ENCODE results near the gene LDHA.
"Not testable (repeated sequence)": the region's sequence is repeated elsewhere in the genome, so short reads cannot be mapped to it uniquely, and the experiment has no call there.

LDHA gene

DNA sequence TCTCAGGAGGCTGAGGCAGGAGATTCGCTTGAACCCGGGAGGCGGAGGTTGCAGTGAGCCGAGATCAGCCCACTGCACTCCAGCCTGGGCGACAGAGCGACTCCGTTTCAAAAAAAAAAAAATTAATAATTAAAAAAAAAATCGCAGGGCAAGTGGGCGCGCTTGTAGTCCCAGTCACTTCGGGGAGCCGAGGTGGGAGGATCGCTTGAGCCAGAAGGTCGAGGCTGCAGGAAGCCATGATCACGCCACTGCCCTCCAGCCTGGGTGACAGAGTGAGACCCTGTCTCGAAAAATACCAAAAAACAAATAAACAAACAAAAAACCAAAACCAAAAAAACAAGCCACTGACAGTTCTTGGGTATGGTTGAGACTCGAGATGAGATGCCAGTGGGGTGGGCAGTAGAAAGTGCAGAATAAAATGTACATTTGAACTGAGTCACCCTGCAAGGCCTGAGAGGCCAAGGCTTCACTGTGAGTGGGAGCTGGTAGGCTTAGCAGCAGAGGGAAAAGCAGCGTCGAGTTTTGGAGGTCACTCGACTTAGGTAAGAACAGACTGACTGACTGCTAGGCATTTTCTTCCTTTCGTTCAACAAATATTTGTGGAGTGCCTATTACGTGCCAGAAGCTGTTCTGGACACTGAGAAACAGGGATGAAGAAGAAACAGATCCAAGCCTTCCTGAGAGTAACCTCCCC is 635 bp upstream of the LDHA start:
- peaks cover 20% of the 10 kb centered on the region; the same call in 1 of the 2 replicates for H3K36me3 ChIP-seq (ENCODE audit: insufficient read depth)
- no peaks in the 10 kb centered on the region for H3K27me3 ChIP-seq (ENCODE audit: insufficient read depth, low read depth)
- H3K27ac ChIP-seq = peak overlapping the region; percentile 95
- peak overlapping the region; percentile 60; the same call in 1 of the 2 replicates for H2AFZ ChIP-seq (ENCODE audit: low read depth)
- H3K4me1 ChIP-seq (ENCODE audit: low read depth, poor library complexity, severe bottlenecking) = peaks cover 59% of the 10 kb centered on the region
- H3K4me3 ChIP-seq (IDR thresholded peaks at IDR 0.05; ENCODE audit: insufficient read depth, low read depth, low read length) = no peak overlapping the region
- peaks cover 40% of the 10 kb centered on the region for H3K79me2 ChIP-seq (ENCODE audit: insufficient read depth, low read depth)
- peak overlapping the region; percentile 79 for H3K4me2 ChIP-seq
- TF ChIP-seq CTCF (conservative IDR thresholded peaks at IDR 0.05; ENCODE audit: low read depth, low read length) = no peak
- H4K20me1 ChIP-seq (ENCODE audit: insufficient read depth) = peaks cover 22% of the 10 kb centered on the region
- H3K9ac ChIP-seq = peak overlapping the region; percentile 97

DNA sequence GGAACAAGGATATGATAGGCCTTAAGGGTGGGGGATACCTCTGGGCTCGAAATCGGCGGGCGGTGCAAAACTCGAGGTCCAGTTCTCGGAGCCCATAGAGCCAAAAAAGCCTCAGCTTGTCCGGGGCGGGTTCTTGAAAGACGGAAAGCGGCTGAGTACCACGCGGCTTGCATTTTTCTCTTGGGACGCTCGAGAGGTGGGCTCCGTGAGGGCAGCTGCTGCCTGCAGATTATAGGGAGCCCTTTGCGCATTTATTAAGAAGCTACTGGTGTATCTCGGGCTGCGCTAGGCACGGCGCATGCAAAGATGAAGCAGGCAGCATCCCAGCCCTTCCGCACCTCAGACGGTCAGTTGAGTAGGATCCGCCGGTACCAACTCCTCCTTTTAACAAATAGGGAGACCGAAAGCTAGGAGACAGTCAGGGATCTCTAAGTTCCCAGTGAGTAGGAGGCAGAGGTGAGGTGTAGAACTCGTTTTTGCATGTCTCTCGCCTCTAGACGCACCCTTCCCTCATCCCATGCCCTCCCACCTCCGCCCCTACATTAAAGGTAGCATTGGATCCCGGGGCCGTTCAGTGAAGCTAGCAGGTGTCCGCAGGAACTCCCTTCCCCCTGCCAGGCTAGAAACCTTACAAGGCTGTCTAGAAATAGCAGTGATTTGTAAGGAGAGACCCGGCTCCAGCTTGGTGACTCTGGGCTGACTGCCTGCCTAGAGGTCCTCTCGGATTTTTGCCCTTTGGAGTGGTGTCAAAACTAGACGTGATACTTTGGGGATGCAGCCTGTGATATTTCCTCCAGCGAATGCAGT is 768 bp downstream of the LDHA start:
- no peak for TF ChIP-seq CTCF (conservative IDR thresholded peaks at IDR 0.05; ENCODE audit: low read depth, low read length)
- Histone ChIP-seq H2AFZ (ENCODE audit: low read depth) (no peak overlapping the region), H4K20me1 (ENCODE audit: insufficient read depth) (peaks cover 29% of the 10 kb centered on the region), H3K27me3 (ENCODE audit: insufficient read depth, low read depth) (no peaks in the 10 kb centered on the region), H3K4me3 (IDR thresholded peaks at IDR 0.05; ENCODE audit: insufficient read depth, low read depth, low read length) (no peak overlapping the region), H3K27ac (peak overlapping the region; percentile 95), H3K4me1 (ENCODE audit: low read depth, poor library complexity, severe bottlenecking) (peaks cover 57% of the 10 kb centered on the region), H3K36me3 (ENCODE audit: insufficient read depth) (peaks cover 31% of the 10 kb centered on the region), H3K4me2 (peak overlapping the region; percentile 71), H3K79me2 (ENCODE audit: insufficient read depth, low read depth) (peaks cover 54% of the 10 kb centered on the region), H3K9ac (peak overlapping the region; percentile 97)

DNA sequence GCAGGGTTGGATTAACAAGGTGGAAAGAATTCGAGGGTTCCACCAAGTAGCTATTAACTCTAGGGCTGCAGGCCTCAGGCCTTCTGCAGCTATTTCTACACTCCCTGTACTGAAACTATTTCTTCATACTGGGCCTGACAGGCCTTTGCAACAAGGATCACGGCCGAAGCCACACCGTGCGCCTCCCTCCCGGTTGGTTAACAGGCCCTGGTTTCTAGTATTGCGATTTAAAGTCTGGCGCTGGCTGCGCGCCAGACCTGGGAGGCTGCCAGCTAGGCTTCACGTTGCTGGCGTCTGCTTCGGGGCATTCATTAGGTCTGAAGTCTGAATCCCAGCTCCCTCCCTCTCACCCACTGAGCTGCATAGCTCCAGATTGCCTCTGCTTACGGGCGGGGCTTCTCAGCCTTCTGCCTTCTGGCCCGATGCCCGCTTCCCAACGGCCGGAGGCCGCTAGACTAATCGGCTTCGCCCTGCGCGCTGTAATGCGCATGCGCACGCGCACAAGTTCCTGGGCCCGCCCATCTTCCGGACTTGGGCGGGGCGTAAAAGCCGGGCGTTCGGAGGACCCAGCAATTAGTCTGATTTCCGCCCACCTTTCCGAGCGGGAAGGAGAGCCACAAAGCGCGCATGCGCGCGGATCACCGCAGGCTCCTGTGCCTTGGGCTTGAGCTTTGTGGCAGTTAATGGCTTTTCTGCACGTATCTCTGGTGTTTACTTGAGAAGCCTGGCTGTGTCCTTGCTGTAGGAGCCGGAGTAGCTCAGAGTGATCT is 1.6 kb downstream of the LDHA start:
- Histone ChIP-seq H4K20me1 (ENCODE audit: insufficient read depth) (peaks cover 34% of the 10 kb centered on the region), H3K79me2 (ENCODE audit: insufficient read depth, low read depth) (peaks cover 61% of the 10 kb centered on the region), H3K36me3 (ENCODE audit: insufficient read depth) (peaks cover 37% of the 10 kb centered on the region), H3K9ac (peak overlapping the region; percentile 97), H3K4me3 (IDR thresholded peaks at IDR 0.05; ENCODE audit: insufficient read depth, low read depth, low read length) (no peak overlapping the region), H3K27me3 (ENCODE audit: insufficient read depth, low read depth) (no peaks in the 10 kb centered on the region), H3K27ac (peak overlapping the region; percentile 95), H3K4me1 (ENCODE audit: low read depth, poor library complexity, severe bottlenecking) (peaks cover 52% of the 10 kb centered on the region), H2AFZ (ENCODE audit: low read depth) (no peak overlapping the region), H3K4me2 (peak overlapping the region; percentile 89)
- TF ChIP-seq CTCF (conservative IDR thresholded peaks at IDR 0.05; ENCODE audit: low read depth, low read length) = no peak

DNA sequence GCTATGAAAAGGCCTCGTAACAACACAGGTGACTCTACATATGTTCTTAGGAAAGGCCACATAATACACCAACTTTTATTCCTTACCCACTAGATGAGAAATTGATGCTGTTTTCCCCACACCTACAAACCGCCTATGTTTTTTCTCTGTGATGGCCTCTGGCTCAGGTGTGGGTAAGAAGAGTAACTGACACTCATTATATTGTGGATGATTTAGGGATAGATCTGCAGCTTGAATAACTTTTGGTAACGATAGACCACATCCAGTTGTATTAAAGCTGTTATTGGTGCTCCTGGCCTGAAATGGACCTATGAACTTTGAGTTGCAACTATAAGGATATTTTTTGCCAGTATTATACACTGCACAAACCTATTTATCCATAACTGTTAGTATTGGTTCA is 3.6 kb downstream of the LDHA start:
- Histone ChIP-seq H4K20me1 (ENCODE audit: insufficient read depth) (peaks cover 47% of the 10 kb centered on the region), H3K27ac (no peak overlapping the region), H3K27me3 (ENCODE audit: insufficient read depth, low read depth) (no peaks in the 10 kb centered on the region), H3K4me3 (IDR thresholded peaks at IDR 0.05; ENCODE audit: insufficient read depth, low read depth, low read length) (no peak overlapping the region), H3K4me1 (ENCODE audit: low read depth, poor library complexity, severe bottlenecking) (peaks cover 32% of the 10 kb centered on the region), H3K79me2 (ENCODE audit: insufficient read depth, low read depth) (peaks cover 72% of the 10 kb centered on the region), H3K36me3 (ENCODE audit: insufficient read depth) (peaks cover 51% of the 10 kb centered on the region), H2AFZ (ENCODE audit: low read depth) (no peak overlapping the region), H3K9ac (no peak overlapping the region), H3K4me2 (no peak overlapping the region; the same call in 1 of the 2 replicates)
- TF ChIP-seq CTCF (conservative IDR thresholded peaks at IDR 0.05; ENCODE audit: low read depth, low read length) = no peak

DNA sequence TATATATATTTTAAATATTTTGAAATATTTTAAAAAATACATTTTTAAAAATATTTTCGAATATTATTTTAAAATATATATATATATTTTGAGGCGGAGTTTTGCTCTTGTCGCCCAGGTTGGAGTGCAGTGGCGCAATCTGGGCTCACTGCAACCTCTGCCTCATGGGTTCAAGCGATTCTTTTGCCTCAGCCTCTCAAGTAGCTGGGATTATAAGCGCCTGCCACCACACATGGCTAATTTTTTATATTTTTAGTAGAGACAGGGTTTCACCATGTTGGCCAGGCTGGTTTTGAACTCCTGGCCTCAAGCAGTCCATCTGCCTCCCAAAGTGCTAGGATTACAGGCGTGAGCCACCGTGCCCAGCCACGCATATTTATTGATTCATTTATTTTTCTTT is 6.7 kb downstream of the LDHA start:
- H2AFZ ChIP-seq (ENCODE audit: low read depth); H3K9ac ChIP-seq; H3K4me3 ChIP-seq (IDR thresholded peaks at IDR 0.05; ENCODE audit: insufficient read depth, low read depth, low read length); H3K4me2 ChIP-seq; H3K27me3 ChIP-seq (ENCODE audit: insufficient read depth, low read depth); H3K27ac ChIP-seq: not testable (repeated sequence)
- peaks cover 73% of the 10 kb centered on the region for H3K36me3 ChIP-seq (ENCODE audit: insufficient read depth)
- peaks cover 62% of the 10 kb centered on the region for H3K79me2 ChIP-seq (ENCODE audit: insufficient read depth, low read depth)
- peaks cover 22% of the 10 kb centered on the region for H3K4me1 ChIP-seq (ENCODE audit: low read depth, poor library complexity, severe bottlenecking)
- peaks cover 48% of the 10 kb centered on the region for H4K20me1 ChIP-seq (ENCODE audit: insufficient read depth)
